Measurements from ENCODE around the gene HMCN2.

Gene HMCN2

GRCh38 chr9:130304116-130304515 is 38.6 kb downstream of the HMCN2 start:
- TF ChIP-seq CTCF (IDR thresholded peaks at IDR 0.05; ENCODE audit: low read depth, low read length, missing control alignments), result no peak
- no peak for DNase-seq (ENCODE audit: low read depth)
- H3K4me3 ChIP-seq (ENCODE audit: low read depth, low read length), result no peak overlapping the region

GRCh38 chr9:130304643-130305042 is 39.1 kb downstream of the HMCN2 start:
- no peak for DNase-seq (ENCODE audit: low read depth)
- H3K4me3 ChIP-seq (ENCODE audit: low read depth, low read length), result no peak overlapping the region
- TF ChIP-seq CTCF (IDR thresholded peaks at IDR 0.05; ENCODE audit: low read depth, low read length, missing control alignments), result no peak

- no peak for DNase-seq (ENCODE audit: low read depth)
- TF ChIP-seq CTCF (IDR thresholded peaks at IDR 0.05; ENCODE audit: low read depth, low read length, missing control alignments), result no peak
- H3K4me3 ChIP-seq (ENCODE audit: low read depth, low read length), result no peak overlapping the region
Measured at GRCh38 chr9:130305381-130305780, 39.8 kb downstream of the HMCN2 start.

GRCh38 chr9:130306823-130307666 is 41.5 kb downstream of the HMCN2 start:
- DNase-seq (ENCODE audit: low read depth), result no peak
- no peak for TF ChIP-seq CTCF (IDR thresholded peaks at IDR 0.05; ENCODE audit: low read depth, low read length, missing control alignments)
- no peak overlapping the region for H3K4me3 ChIP-seq (ENCODE audit: low read depth, low read length)

GRCh38 chr9:130307667-130307943 is 42.0 kb downstream of the HMCN2 start:
- H3K4me3 ChIP-seq (ENCODE audit: low read depth, low read length), result no peak overlapping the region
- DNase-seq (ENCODE audit: low read depth), result no peak
- TF ChIP-seq CTCF (IDR thresholded peaks at IDR 0.05; ENCODE audit: low read depth, low read length, missing control alignments), result no peak

- TF ChIP-seq CTCF (IDR thresholded peaks at IDR 0.05; ENCODE audit: low read depth, low read length, missing control alignments), result no peak
- H3K4me3 ChIP-seq (ENCODE audit: low read depth, low read length), result no peak overlapping the region
- no peak for DNase-seq (ENCODE audit: low read depth)
Measured at GRCh38 chr9:130308081-130308571, 42.6 kb downstream of the HMCN2 start.
